ENCODE measurements around the gene NRXN2. TPM values are rescaled to one million over a fixed set of nuclear protein-coding genes. Genes with fewer than 3 reads are reported as not detected.

NRXN2 gene
- polyA plus RNA-seq, 2 donors, result 0.24 to 0.44 TPM

GRCh38 chr11:64660706-64661105 lies 62.3 kb downstream of the NRXN2 start:
- Histone ChIP-seq H3K9me3 (ENCODE audit: control insufficient read depth in 2 of 2, insufficient read depth in 1 of 2, low read depth in 1 of 2, low read length in 1 of 2) (no peaks in the 10 kb centered on the region), H3K4me1 (ENCODE audit: control insufficient read depth in 2 of 2, insufficient read depth in 2 of 2, low read length in 1 of 2) (peaks cover 2 to 4% of the 10 kb centered on the region in 2 donors), H3K4me3 (ENCODE audit: low read depth in 1 of 2, low read length in 2 of 2) (no peak overlapping the region), H3K27me3 (ENCODE audit: control insufficient read depth in 1 of 2, insufficient read depth in 2 of 2, low read length in 2 of 2) (no peaks in the 10 kb centered on the region), H3K27ac (ENCODE audit: low read depth in 2 of 2, low read length in 1 of 2) (no peak overlapping the region), H3K36me3 (ENCODE audit: control insufficient read depth in 2 of 2, insufficient read depth in 2 of 2, low read length in 1 of 2) (no peaks in the 10 kb centered on the region)
- WGBS, 2 donors, result 85 to 86% methylated on average over 19 of the region's 19 CpGs

- Histone ChIP-seq H3K27me3 (ENCODE audit: control insufficient read depth in 1 of 2, insufficient read depth in 2 of 2, low read length in 2 of 2) (no peaks in the 10 kb centered on the region), H3K4me1 (ENCODE audit: control insufficient read depth in 2 of 2, insufficient read depth in 2 of 2, low read length in 1 of 2) (peaks cover 0 to 4% of the 10 kb centered on the region in 2 donors), H3K27ac (ENCODE audit: low read depth in 2 of 2, low read length in 1 of 2) (no peak overlapping the region), H3K36me3 (ENCODE audit: control insufficient read depth in 2 of 2, insufficient read depth in 2 of 2, low read length in 1 of 2) (no peaks in the 10 kb centered on the region), H3K4me3 (ENCODE audit: low read depth in 1 of 2, low read length in 2 of 2) (no peak overlapping the region), H3K9me3 (ENCODE audit: control insufficient read depth in 2 of 2, insufficient read depth in 1 of 2, low read depth in 1 of 2, low read length in 1 of 2) (no peaks in the 10 kb centered on the region)
- 93 to 94% methylated on average over 10 of the region's 10 CpGs for WGBS, 2 donors
Observed at GRCh38 chr11:64660205-64660604, 62.8 kb downstream of the NRXN2 start.

- H3K27me3 ChIP-seq (ENCODE audit: control insufficient read depth in 1 of 2, insufficient read depth in 2 of 2, low read length in 2 of 2), result no peaks in the 10 kb centered on the region
- H3K27ac ChIP-seq (ENCODE audit: low read depth in 2 of 2, low read length in 1 of 2), result no peak overlapping the region
- H3K36me3 ChIP-seq (ENCODE audit: control insufficient read depth in 2 of 2, insufficient read depth in 2 of 2, low read length in 1 of 2), result no peaks in the 10 kb centered on the region
- WGBS, 2 donors, result 74 to 80% methylated on average over 9 of the region's 9 CpGs
- no peak overlapping the region for H3K4me3 ChIP-seq (ENCODE audit: low read depth in 1 of 2, low read length in 2 of 2)
- H3K9me3 ChIP-seq (ENCODE audit: control insufficient read depth in 2 of 2, insufficient read depth in 1 of 2, low read depth in 1 of 2, low read length in 1 of 2), result no peaks in the 10 kb centered on the region
- peaks cover 0 to 4% of the 10 kb centered on the region in 2 donors for H3K4me1 ChIP-seq (ENCODE audit: control insufficient read depth in 2 of 2, insufficient read depth in 2 of 2, low read length in 1 of 2)
Observed at GRCh38 chr11:64659417-64660144, 63.4 kb downstream of the NRXN2 start.

GRCh38 chr11:64658265-64658664 lies 64.7 kb downstream of the NRXN2 start:
- H3K27me3 ChIP-seq (ENCODE audit: control insufficient read depth in 1 of 2, insufficient read depth in 2 of 2, low read length in 2 of 2), result no peaks in the 10 kb centered on the region
- WGBS, 2 donors, result 73 to 94% methylated on average over 2 of the region's 2 CpGs

GRCh38 chr11:64656862-64657261 lies 66.1 kb downstream of the NRXN2 start:
- Histone ChIP-seq H3K36me3 (ENCODE audit: control insufficient read depth in 2 of 2, insufficient read depth in 2 of 2, low read length in 1 of 2) (no peaks in the 10 kb centered on the region), H3K9me3 (ENCODE audit: control insufficient read depth in 2 of 2, insufficient read depth in 1 of 2, low read depth in 1 of 2, low read length in 1 of 2) (no peaks in the 10 kb centered on the region), H3K4me1 (ENCODE audit: control insufficient read depth in 2 of 2, insufficient read depth in 2 of 2, low read length in 1 of 2) (peaks cover 0 to 4% of the 10 kb centered on the region in 2 donors), H3K27me3 (ENCODE audit: control insufficient read depth in 1 of 2, insufficient read depth in 2 of 2, low read length in 2 of 2) (no peaks in the 10 kb centered on the region), H3K27ac (ENCODE audit: low read depth in 2 of 2, low read length in 1 of 2) (no peak overlapping the region), H3K4me3 (ENCODE audit: low read depth in 1 of 2, low read length in 2 of 2) (no peak overlapping the region)
- WGBS, 2 donors, result 86 to 94% methylated on average over 6 of the region's 6 CpGs

More at GRCh38 chr11:64658265-64658664, 64.7 kb downstream of the NRXN2 start:
- no peaks in the 10 kb centered on the region for H3K9me3 ChIP-seq (ENCODE audit: control insufficient read depth in 2 of 2, insufficient read depth in 1 of 2, low read depth in 1 of 2, low read length in 1 of 2)
- H3K36me3 ChIP-seq (ENCODE audit: control insufficient read depth in 2 of 2, insufficient read depth in 2 of 2, low read length in 1 of 2), result no peaks in the 10 kb centered on the region
- peaks cover 0 to 4% of the 10 kb centered on the region in 2 donors for H3K4me1 ChIP-seq (ENCODE audit: control insufficient read depth in 2 of 2, insufficient read depth in 2 of 2, low read length in 1 of 2)
- no peak overlapping the region for H3K27ac ChIP-seq (ENCODE audit: low read depth in 2 of 2, low read length in 1 of 2)
- no peak overlapping the region for H3K4me3 ChIP-seq (ENCODE audit: low read depth in 1 of 2, low read length in 2 of 2)

GRCh38 chr11:64655941-64656601 lies 66.9 kb downstream of the NRXN2 start:
- Histone ChIP-seq H3K27ac (ENCODE audit: low read depth in 2 of 2, low read length in 1 of 2) (no peak overlapping the region), H3K4me1 (ENCODE audit: control insufficient read depth in 2 of 2, insufficient read depth in 2 of 2, low read length in 1 of 2) (peaks cover 0 to 4% of the 10 kb centered on the region in 2 donors), H3K4me3 (ENCODE audit: low read depth in 1 of 2, low read length in 2 of 2) (no peak overlapping the region), H3K36me3 (ENCODE audit: control insufficient read depth in 2 of 2, insufficient read depth in 2 of 2, low read length in 1 of 2) (no peaks in the 10 kb centered on the region), H3K9me3 (ENCODE audit: control insufficient read depth in 2 of 2, insufficient read depth in 1 of 2, low read depth in 1 of 2, low read length in 1 of 2) (no peaks in the 10 kb centered on the region), H3K27me3 (ENCODE audit: control insufficient read depth in 1 of 2, insufficient read depth in 2 of 2, low read length in 2 of 2) (no peaks in the 10 kb centered on the region)
- WGBS, 2 donors, result 65 to 83% methylated on average over 8 of the region's 8 CpGs

- Histone ChIP-seq H3K9me3 (ENCODE audit: control insufficient read depth in 2 of 2, insufficient read depth in 1 of 2, low read depth in 1 of 2, low read length in 1 of 2) (no peaks in the 10 kb centered on the region), H3K27ac (ENCODE audit: low read depth in 2 of 2, low read length in 1 of 2) (no peak overlapping the region), H3K36me3 (ENCODE audit: control insufficient read depth in 2 of 2, insufficient read depth in 2 of 2, low read length in 1 of 2) (no peaks in the 10 kb centered on the region), H3K4me1 (ENCODE audit: control insufficient read depth in 2 of 2, insufficient read depth in 2 of 2, low read length in 1 of 2) (peaks cover 0 to 2% of the 10 kb centered on the region in 2 donors), H3K4me3 (ENCODE audit: low read depth in 1 of 2, low read length in 2 of 2) (no peak overlapping the region), H3K27me3 (ENCODE audit: control insufficient read depth in 1 of 2, insufficient read depth in 2 of 2, low read length in 2 of 2) (no peaks in the 10 kb centered on the region)
- 78% methylated on average over 13 of the region's 13 CpGs for WGBS, 2 donors
Observed at GRCh38 chr11:64654958-64655541, 67.9 kb downstream of the NRXN2 start.

- no peak overlapping the region for H3K27ac ChIP-seq (ENCODE audit: low read depth in 2 of 2, low read length in 1 of 2)
- H3K9me3 ChIP-seq (ENCODE audit: control insufficient read depth in 2 of 2, insufficient read depth in 1 of 2, low read depth in 1 of 2, low read length in 1 of 2), result no peaks in the 10 kb centered on the region
- WGBS, 2 donors, result 90 to 94% methylated on average over 4 of the region's 4 CpGs
- no peaks in the 10 kb centered on the region for H3K27me3 ChIP-seq (ENCODE audit: control insufficient read depth in 1 of 2, insufficient read depth in 2 of 2, low read length in 2 of 2)
- peaks cover 0 to 2% of the 10 kb centered on the region in 2 donors for H3K4me1 ChIP-seq (ENCODE audit: control insufficient read depth in 2 of 2, insufficient read depth in 2 of 2, low read length in 1 of 2)
- H3K36me3 ChIP-seq (ENCODE audit: control insufficient read depth in 2 of 2, insufficient read depth in 2 of 2, low read length in 1 of 2), result no peaks in the 10 kb centered on the region
- no peak overlapping the region for H3K4me3 ChIP-seq (ENCODE audit: low read depth in 1 of 2, low read length in 2 of 2)
Observed at GRCh38 chr11:64654439-64654838, 68.6 kb downstream of the NRXN2 start.

- no peaks in the 10 kb centered on the region for H3K4me1 ChIP-seq (ENCODE audit: control insufficient read depth in 2 of 2, insufficient read depth in 2 of 2, low read length in 1 of 2)
- H3K4me3 ChIP-seq (ENCODE audit: low read depth in 1 of 2, low read length in 2 of 2), result no peak overlapping the region
- no peaks in the 10 kb centered on the region for H3K9me3 ChIP-seq (ENCODE audit: control insufficient read depth in 2 of 2, insufficient read depth in 1 of 2, low read depth in 1 of 2, low read length in 1 of 2)
- 55 to 57% methylated on average over 8 to 13 of the region's 13 CpGs for WGBS, 2 donors
- H3K36me3 ChIP-seq (ENCODE audit: control insufficient read depth in 2 of 2, insufficient read depth in 2 of 2, low read length in 1 of 2), result no peaks in the 10 kb centered on the region
- no peaks in the 10 kb centered on the region for H3K27me3 ChIP-seq (ENCODE audit: control insufficient read depth in 1 of 2, insufficient read depth in 2 of 2, low read length in 2 of 2)
- H3K27ac ChIP-seq (ENCODE audit: low read depth in 2 of 2, low read length in 1 of 2), result no peak overlapping the region
Observed at GRCh38 chr11:64653388-64653973, 69.5 kb downstream of the NRXN2 start.

Measured in esophagus (tissue), 2 donors.